GM18868 (cell line): ENCODE data around the gene MBTD1.
"Not testable (repeated sequence)": the region's sequence is repeated elsewhere in the genome, so short reads cannot be mapped to it uniquely, and the experiment has no call there.

Experiments used
- ATAC-seq: cut with Tn5 transposase; IDR thresholded peaks from one replicate; pipeline ENCODE4 v1.9.1; 2021; ENCODE audit warnings: mild to moderate bottlenecking, moderate library complexity; ENCODE audit not compliant: unreplicated experiment

Gene MBTD1

DNA sequence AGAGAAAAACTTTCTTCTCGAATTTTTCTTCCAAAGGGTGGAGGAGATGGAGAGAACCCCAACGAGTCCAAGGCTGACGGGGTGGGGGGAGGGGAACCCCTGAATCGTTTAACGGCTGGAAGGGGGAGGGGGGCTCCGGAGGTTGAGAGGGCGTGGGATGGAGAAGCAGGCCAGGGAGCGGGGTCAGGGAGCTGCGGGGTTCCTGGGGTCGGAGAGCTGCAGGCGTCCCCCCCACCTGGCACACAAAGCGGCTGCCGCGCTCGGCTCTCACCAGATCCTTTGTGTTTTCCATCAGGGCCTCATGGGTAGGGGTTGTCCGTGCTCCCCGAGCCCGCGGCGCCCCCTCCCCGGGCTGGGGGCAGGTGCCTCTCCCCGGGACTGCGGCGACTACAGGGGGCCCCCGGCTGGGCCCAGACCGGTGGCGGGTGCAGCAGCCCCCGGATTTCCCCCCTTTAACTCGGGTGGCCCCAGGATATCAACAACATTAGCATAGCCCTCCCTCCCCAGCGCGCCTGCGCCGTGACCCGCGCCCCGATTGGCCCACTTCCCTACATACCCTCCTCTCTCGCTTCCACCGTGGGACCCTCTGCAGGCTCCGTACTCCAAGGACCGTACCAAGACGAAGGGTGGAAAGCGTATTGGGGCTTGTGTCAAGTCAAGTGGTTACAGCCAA is at the start of gene MBTD1:
MBTD1 (minus strand) TSS at position 486 of the 673 bp plus-strand sequence. CDS start 34,888 bp downstream, outside the sequence.
- ATAC-seq = peak; percentile 78

DNA sequence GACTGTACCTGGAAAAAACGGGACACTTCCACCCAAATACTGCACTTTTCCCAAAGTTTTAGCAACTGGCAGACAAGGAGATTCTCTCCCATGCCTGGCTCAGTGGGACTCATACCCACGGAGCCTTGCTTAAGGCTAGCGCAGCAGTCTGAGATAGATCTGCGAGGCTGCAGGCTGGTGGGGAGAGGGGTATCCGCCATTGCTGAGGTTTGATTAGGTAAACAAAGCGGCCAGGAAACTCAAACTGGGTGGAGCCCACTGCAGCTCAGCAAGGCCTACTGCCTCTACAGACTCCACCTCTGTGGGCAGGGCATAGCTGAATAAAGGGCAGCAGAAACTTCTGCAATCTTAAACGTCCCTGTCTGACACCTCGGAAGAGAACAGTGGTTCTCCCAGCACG is 45.3 kb upstream of the MBTD1 start:
- no peak for ATAC-seq

DNA sequence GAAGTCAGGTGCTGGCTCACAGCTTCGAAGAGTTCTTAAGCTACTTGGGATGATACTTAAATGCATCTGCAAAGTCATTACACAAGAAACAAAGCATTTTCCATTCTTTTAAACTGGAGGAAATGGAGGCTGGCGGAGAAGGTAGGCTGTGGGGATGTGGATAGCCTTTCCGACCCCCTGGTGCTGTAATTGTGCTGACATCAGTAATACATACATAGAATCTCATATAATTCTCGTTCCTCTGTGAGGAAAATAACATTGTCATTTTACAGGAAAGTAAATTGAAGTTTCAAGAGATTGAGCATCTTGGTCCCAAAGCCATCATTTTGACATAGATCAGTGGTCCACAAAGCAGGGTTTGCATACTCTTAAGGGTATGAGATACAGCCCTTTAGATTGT is 40.0 kb upstream of the MBTD1 start:
- no peak for ATAC-seq

DNA sequence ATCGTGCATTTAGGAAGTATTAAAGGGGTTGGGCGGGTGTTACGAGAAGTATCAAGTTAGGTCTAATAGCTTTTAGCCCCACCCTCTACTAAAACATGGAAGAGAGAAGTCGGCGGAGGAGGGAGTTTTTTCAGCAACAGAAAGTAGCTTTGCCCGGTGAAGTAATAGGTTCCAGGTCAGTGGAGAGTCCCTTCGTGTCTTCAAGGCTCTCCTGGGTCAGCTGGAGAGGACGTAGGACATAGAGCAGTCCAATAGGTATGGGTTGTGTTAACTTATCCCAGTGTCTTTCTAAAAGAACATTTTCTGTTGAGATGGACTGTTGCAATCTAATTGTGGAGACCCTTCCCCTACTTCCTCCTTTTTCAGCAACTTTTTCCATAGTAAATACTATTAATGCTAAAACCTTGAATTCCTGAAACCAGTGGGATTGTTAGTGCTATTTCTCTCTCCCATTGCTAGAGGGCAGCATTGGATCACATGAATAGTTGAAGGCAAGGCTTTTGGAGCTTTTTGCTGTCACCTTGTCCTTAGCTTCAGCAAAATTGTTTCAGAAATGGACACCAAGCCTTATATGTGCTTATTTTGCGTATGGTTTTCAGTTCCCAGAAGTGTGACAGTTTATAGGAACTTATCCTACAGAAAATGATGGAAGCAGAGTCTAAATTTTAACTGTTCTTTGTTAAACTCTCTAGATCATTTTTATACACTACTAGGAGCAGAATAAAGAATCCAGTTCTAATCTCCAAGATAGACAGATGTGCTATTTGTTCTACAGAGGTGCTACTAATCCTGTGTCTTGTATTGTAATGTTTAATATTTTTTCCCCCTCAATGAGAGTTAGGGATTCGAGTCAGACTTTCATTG is 38.9 kb upstream of the MBTD1 start:
- ATAC-seq = no peak

DNA sequence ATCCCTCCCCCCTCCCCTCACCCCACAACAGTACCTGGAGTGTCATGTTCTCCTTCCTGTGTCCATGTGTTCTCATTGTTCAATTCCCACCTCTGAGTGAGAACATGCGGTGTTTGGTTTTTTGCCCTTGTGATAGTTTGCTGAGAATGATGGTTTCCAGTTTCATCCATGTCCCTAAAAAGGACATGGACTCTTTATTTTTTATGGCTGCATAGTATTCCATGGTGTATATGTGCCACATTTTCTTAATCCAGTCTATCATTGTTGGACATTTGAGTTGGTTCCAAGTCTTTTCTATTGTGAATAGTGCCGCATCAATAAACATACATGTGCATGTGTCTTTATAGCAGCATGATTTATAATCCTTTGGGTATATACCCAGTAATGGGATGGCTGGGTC is 34.5 kb upstream of the MBTD1 start:
- ATAC-seq = not testable (repeated sequence)

DNA sequence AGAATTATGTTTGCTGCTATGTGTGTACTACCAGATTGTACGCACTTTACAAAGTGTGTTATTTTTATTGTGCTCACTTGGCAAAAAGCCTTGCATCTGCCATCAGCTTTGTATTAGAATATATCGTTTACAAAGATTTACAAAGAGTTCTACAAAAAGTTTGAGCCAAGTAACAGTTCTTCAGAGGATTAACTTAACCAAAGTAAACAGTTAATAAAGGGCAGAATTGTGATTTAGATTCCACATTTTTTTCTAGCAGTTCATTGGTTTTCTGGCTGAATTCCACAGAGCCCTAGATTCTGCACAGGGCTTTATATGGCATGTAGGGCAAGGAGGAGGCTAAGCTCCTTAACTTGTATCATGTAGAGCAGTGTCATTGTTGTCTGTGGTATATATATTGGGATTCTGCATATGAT is 29.9 kb upstream of the MBTD1 start:
- ATAC-seq = no peak

DNA sequence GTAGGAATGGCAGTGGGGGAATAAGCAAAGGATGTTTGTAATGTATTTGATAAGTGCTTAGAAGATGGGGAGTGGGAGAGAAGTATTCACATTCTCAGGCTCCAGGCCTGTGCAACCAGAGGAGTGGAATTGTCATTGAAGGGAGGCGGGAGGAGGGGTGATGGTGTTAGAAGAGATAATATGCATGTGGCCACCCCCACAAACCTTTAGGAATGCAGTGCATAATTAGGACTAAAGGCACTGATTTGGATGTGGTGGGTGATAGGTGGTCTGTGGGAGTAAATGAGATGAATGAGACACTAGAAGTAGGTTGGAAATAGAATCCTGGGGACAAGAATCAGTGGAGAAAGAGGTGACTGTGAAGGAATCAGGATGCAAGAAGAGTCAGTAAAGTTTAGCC is 27.6 kb upstream of the MBTD1 start:
- no peak for ATAC-seq

DNA sequence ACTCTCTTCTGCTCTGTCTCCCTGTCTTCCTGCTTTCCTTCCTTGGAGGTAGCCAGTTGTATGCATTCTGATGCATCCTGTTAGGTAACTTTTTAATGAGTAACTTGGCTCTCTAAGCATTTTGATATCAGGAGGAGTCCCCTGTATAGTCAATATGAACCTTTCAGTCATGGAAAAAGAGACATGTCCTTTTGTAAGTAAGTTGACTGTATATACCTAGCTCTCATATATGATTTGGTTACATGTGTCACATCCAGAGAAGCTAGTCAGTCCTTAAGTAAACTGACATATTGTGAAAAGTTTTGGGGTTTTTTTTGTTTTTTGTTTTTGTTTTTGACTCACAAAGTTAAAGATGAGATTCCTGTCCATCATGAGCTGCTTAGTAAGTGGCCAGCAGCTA is 19.3 kb upstream of the MBTD1 start:
- no peak for ATAC-seq

DNA sequence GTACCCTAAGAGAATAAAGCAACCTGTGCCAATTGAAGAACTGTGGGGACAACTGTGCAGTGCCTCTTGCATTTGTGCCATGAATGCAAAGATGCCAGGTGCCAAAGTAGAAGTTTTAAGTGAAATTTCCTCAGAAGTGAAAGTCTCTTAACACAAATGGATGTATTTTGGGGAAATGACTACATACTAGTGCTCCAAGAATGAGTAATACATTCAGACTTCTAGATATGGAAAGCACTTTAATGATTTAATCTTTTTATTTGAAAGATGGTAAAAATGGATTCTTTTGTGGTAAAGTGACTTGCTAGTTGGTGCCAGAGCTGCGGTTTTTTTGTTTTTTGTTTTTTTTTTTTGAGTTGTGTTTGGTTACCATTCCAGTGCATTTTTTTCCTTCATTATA is 15.5 kb upstream of the MBTD1 start:
- no peak for ATAC-seq

DNA sequence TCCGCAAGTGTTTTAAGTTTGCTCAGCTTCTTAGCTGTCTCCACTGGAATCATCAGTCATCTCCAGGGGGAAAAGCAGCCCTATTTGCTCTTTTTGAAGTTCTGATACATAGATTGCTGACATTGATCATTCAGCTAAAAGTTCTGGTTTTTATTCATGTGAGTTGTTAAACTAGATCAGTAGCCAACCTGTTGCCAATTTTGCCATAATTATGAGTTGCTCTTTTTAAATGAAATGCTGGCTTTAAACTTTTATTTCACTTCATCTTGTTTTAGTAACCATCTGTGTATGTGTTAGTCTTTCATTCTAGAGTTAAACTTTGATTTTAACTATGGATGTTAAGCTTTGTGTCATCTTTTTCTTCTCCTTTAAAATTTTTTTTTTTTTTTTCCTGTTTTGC is 13.0 kb upstream of the MBTD1 start:
- ATAC-seq = no peak

DNA sequence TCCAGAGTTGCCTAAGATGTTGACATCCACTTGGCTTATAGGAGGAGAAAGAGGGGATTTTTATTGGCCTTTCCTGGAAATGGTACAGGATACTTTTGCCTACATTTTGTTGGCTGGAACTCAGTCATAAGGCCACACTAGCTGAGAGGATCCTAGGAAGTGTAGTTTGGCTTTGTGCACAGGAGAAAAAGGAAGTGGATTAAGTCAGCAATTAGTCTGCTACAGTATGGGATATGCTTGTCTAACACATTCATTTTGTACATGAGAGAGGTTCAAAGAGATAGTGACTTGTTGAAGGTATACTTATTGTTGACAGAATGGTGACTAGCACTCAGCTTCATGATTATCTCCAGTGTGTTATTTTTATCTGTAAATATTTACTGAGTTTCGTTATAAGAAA is 10.8 kb upstream of the MBTD1 start:
- no peak for ATAC-seq

DNA sequence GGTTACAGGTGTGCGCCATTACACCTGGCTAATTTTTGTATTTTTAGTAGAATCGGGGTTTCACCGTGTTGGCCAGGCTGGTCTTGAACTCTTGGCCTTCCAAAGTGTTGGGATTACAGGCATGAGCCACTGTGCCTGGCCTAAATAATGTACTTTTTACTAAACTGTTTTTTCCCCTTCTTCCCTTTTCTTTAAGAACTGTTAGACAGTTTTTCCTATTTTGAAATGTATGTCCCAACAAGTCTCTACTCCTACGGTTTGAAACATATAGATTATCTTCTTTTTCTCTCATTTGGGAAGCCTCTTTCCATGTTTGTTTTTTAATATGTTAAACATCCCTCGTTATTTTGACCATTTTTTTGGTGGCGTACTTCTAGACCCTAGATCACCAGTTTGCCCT is 10.1 kb upstream of the MBTD1 start:
- no peak for ATAC-seq

DNA sequence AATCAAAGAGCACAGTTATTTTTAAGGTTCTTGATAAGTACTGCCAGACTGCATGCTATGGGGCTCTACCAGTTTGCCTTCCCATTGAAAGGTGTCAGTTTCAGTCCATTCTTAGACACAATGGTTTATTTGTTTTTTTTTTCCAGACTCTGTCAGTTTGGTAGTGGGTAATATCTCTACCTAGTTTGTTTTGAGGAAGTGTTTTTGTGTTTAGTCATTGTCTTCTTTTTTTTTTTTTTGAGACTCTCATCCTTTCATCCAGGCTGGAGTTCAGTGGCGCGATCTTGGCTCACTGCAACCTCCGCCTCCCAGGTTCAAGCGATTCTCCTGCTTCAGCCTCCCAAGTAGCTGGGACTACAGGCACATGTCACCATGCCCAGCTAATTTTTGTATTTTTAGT is 4.6 kb upstream of the MBTD1 start:
- not testable (repeated sequence) for ATAC-seq

DNA sequence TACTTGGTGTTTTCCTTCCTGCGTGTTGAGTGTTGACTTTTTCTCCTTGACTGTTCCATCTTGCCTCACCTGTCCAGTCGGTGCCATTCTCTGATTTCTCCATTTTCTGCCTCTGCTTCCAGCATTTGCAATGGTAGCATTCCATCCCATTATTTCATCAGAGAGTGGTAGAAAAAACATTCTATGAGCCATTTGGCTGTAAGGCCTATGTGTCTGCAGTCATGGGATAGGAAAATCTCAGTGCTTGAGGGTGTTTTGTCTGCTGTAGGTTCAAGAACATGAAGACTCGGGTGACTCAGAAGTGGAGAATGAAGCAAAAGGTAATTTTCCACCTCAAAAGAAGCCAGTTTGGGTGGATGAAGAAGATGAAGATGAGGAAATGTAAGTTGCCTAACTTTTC is 3.2 kb upstream of the MBTD1 start:
- no peak for ATAC-seq

DNA sequence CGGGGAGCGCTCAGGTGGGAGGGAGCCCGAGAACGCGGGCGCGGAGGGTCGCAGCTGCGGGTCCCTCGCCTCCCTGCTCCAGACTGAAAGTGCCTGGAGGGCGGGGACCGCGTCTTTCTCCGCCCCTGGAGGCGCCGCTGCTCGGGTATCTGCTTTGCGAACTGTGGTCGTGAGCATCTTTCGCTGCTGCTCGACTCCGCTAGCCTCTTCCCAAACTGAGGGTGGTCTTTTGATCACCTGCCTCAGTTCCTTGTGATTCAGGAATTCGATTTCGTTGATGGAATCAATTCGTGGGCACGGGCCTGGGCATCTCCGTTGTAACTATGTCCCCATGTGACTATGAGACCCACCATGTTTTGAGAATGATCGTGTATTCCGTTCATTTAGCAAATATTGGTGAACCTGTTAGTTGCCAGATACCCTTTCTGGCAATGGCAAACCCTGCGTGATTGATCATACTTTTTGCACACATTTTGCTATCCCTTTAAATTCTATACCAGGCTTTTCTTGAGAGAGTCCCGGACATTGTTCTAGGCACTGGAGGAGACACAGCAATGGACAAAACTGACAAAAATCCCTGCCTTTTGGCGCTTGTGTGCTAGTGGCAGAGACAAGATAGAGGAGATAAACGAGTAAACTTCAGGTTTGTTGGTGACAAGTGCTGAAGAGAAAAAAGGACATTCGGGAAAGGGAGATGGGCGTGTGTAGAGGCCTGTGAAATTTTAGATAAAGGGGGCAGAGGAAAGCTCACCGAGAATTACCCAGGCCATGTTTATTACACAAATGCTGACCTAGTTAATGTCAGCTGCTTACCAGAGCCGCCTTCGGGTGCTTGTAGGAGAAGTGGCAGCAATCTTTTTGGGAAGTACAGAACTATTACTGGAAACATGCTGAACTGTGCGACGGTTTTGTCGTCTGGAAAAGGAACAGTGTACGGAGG is 1.4 kb upstream of the MBTD1 start:
- ATAC-seq = no peak

DNA sequence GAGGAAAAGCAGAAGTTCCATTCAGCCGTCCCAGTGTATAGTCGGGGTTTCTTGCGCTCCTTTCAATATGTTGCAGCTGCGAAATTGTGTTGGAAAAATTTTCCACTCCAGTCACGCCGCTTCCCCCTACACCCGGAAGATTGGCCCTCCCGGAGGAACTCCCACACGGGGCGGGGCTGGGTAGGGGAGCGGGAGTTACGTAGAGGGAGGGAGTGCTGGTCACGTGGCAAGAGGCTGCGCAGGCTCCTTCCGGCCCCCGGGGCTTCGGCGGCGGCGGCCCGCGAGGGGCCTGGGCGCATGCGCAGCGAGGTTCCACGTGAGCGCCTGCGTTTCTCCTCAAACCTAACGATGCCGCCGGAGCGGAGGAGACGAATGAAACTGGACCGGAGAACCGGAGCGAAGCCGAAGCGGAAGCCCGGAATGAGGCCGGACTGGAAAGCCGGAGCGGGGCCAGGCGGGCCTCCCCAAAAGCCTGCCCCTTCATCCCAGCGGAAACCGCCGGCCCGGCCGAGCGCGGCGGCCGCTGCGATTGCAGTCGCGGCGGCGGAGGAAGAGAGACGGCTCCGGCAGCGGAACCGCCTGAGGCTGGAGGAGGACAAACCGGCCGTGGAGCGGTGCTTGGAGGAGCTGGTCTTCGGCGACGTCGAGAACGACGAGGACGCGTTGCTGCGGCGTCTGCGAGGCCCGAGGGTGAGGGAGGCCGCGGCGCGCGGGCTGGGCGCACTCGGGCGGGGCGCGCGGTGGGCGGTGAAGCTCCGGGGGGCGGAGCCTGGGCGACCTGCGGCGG is 581 bp upstream of the MBTD1 start, which contains the start of gene UTP18:
UTP18 (plus strand) TSS at position 310 of the 787 bp plus-strand sequence; CDS start at position 349, 39 bp downstream.
- ATAC-seq = peak; percentile 68

DNA sequence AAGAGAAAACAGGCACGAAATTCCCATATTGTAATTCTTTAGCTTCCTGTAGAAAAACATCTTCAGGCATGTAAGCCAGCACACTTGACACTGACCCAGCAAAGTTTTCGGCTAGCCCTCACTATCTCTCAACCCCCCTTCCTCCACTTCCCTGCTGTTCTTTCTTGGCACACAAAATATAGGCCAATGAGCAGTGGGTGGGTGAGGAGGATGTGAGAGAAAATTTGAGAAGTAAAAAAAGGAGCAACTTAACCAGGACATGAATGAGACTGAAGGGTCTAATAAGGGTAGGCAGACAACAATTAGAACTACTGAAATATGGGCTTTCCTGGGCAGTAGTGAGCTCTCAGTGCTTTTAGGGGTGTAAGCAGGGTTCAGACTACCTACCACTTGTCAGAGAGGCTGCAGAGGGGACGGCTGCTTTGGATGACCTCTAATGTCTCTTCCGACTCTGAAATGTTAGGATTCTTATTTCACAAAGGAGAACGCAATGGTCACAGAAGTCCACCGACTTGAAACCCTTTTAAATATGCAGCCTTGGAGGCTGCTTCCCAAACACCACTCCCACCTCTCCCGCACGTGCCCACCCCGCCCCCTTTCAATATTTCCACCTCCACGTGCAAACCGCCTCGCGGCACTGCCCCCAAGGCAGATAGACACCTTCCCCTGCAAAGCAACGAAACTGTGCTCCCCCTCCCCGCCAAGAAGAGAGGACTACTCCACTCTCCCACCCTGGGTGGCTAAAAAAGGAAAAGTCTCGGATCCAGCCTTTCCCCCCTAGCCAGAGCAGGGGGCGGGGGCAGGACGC is 889 bp downstream of the MBTD1 start:
- no peak for ATAC-seq

DNA sequence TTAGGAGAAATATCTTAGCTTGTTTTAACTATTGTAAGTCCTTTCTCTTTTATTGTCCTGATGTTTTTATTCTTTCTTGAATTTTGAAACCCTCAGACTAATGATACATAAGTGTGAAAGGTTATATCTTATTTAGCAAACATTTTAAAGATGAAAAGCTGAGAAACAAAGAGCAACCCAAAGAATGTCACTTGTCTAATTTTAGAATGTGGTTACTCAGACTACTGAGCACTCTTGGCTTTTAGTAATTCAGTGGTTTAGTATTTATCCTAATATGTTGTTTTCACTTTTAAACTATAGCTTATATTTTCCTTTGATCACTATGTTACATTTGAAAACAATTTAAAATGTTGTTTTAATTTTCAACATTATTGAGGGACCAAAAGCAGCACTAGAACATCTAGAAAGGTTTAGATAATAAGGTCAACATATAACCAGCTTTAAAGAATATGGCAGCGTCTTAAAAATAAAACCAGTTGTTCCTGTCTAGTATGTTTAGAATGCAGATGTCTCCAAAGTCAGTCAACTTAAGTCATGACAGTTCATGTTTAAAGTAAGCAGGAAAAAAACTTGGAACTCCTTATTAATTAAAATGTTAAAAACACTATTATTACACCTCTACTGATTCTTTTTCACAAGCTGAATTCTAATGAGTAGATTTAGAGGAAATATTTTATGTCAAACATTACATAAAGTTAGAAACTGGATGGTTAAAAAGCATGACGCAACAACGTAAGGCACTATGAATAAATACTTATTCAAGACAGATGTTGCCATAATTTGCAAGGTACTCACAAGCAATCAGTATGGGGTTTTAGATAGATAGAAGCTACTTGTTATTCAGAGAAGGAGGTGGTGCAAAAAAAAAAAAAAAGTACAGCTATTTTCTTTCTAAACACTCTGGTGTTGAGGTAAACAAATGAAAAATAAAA is 2.4 kb downstream of the MBTD1 start:
- ATAC-seq = no peak
